Fibroblast of skin of scalp (primary cell): ENCODE data around the gene NCS1.
"Not testable (repeated sequence)": the region's sequence is repeated elsewhere in the genome, so short reads cannot be mapped to it uniquely, and the experiment has no call there.

Experiments
- DNase-seq: peaks from one replicate; pipeline ENCODE4 v3.0.0-alpha.2; 2013

The NCS1 gene

DNA sequence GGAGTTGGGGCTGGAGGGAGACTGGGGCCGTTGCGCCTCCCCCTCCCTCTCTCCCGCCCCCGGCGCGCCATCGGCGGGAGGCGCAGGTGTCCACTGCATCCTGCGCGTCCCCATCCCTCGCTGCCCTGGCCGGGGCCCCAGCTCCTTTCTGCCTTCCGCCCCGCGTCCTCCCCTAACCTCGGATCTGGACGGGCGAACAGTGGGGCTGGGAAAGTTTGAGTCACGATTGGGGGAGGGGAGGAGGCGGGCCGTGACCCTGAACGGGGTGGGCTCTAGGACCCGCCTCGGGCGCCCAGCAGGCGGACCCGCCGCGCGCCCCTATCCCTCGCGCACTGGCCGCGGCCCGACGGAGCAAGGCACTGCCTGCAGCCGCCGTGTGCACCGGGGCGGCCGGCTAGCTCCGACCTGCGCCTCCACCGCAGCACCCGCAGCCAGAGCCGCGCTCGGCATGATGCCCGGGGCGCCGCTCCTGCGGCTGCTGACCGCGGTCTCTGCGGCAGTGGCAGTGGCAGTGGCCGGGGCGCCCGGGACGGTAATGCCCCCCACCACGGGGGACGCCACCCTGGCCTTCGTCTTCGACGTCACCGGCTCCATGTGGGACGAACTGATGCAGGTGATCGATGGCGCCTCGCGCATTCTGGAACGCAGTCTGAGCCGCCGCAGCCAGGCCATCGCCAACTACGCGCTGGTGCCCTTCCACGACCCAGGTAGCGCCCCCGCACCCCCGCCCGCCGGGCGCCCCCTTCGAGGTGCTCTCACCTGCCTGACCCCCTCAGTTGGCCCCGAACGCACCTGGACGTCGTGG lies 93.4 kb downstream of the NCS1 start, which contains the start of gene HMCN2:
Gene HMCN2 (plus strand): TSS at position 330 of the 805 bp plus-strand sequence. CDS start 119 bp downstream, at position 449.
- no peak for DNase-seq

DNA sequence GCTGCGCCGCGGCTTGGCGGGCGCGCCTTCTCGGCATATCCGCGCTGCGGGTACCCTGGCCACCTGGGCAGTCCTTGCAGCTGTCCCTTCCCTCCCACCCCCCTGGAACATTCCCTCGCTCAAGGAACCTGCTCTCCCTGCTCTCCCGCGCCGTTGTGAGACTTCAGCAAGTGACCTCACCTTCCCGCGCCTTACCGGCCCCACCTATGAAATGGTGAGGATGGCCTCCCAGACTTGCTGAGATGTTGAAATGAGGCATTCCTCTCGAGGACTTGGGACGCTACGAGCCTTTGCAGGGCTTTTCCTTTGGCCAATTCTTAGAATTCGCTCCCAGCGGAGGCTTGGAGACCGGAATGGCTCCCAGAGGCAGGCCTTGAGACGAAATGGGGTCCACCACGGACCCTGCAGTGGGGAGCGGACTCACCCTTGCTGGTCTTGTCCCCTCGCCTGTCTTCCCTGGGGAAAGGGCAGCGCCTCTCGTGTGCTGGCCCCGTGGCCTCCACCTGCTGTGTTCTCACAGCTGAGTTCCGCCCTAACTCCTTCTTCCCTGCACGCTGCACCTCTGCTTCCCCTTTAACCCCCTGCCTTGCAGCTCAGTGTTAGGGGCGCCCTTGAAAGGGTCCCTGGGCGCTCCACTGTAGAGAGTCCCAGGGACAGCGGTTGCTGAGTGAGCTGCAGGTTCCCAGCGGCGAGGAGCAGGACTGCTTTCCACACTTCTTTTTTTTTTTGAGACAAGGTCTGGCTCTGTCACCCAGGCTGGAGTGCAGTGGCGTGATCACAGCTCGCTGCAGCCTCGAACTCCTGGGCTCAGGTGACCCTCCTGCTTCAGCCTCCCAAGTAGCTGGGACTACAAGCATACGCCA lies 94.3 kb downstream of the NCS1 start:
- no peak for DNase-seq

DNA sequence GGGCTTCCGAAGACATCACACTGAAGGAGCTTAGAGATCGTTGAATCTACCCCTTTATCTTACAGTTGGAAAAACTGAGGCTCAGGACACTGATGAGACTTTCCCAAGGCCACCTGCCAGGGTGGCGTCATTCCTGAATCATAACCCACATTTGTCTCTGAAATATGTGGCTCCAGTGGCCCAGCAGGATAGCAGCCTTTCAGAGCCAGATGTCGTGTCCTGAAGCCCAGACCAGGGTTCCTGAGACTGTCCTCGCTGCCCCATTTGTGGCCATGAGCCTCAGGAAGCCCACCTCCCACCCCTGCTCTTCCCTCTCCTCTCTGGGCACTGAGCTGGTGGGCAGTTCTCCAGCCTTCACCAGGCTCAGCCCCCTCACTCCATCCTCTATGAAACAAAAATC lies 95.7 kb downstream of the NCS1 start:
- no peak for DNase-seq

DNA sequence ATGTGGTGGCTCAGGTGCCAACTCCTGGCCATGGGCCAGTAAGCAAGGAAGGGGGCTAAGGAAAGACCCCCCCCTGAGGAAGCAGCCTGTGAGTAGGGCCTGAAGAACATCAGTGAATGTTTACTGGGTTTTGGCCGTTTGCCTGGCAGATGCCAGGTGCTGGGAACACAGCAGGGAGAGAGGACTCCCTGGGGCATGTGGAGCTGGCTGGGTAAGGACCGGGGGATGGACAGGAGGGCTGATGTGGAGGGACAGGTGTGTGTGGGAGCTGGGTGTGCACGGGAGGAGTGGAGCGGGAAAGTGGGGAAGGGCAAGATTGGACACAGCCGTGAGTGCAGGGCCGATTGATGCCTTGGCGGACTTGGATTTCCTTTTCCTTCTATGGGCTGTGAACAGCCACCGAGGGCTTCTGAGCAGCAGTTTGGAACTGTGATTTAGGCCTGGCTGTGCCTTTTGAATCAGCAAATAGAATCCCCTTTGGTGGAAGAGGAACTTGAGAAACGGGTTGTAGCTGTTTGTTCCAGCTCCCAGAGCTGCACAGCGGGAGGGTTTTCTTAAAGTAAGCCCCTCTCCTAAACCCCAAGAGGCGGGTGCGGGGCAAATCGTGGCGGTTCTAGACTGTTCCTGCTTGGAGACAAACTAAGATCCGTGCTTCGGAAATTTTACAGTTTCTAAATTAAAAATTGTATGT lies 96.5 kb downstream of the NCS1 start:
- DNase-seq = no peak

DNA sequence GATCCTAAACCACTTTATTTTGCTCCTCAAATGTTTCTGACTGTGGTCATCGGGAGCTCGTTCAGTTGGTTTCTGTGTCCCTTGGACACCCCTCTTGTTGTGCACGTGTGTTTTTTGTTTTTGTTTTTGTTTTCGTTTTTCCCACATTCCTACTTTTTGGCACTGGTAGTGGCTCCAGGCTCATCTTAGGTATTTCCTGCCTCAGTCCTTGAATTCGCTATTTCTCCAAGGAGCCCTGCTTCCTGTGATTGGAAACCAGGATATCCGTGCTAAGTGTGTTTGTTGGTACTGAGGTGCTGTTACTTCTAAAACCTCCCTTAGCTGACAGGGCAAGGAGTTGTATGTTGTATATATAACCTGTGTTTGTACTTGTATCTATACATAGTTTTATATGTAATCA lies 99.3 kb downstream of the NCS1 start:
- DNase-seq = no peak

DNA sequence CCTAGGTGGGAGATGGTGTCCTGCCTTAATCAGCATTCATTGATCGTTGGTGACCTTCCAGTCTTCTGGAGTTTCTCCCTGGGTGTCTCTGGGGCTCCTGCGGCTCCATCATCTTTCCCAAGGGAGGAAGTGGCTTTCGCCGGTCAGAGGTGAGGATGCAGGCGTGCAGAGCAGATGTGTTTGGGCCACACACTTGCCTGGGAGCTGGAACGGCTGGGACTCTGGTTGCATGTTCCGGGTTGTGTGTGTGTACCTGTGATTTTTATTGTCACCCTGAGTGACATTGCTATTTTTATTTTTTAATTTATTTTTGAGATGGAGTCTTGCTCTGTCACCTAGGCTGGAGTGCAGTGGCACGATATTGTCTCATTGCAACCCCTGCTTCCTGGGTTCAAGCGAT lies 103.0 kb downstream of the NCS1 start:
- no peak for DNase-seq

DNA sequence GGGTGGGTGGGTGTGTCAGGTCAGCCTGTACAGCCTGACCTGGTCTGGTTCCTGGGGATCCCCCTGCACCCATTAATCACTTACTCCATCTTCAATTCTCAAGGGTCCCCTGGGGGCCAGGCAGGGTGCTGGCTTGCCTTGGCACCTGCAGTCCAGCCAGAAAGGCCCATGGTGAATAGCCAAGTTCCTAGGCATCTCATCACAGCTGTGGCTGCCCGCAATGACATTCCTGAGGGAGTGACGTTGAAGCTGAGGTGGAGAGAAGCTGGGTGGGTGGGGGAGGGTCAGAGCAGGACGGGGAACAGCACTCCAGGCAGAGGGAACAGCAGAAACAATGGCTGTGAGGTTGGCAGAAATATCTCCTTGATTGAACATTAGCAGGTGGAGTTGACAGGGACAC lies 103.9 kb downstream of the NCS1 start:
- peak; percentile 77 for DNase-seq

DNA sequence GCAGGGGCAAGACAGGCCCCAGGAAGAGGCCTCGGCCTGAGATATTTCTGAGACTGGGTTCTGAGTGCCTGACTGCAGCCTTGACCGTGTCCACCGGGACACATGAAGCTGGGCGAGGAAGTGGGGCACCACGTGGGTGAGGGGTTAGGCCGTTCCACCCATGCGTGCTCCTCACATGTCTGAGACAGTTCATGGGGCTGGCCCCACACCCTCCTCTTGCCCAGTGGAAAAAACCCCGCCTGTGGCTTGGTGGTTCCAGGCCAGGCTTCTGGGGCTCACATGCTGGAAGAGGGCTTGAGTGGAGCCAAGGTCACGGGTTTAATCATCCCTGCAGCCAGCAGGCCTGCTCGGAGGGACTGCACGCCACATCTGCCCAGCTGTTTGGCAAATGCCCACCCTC lies 104.8 kb downstream of the NCS1 start:
- no peak for DNase-seq

DNA sequence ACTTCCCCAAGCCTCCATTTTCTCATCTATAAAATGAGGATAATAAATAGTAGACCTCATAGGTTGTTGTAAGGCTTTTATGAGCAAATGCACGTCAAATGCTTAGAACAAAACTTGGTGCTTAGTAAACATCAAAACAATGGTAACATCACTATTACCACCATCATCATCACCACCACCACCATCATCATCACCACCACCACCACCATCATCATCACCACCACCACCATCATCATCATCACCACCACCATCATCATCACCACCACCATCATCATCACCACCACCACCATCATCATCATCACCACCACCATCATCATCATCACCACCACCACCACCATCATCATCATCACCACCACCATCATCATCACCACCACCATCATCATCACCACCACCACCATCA lies 105.3 kb downstream of the NCS1 start:
- not testable (repeated sequence) for DNase-seq

DNA sequence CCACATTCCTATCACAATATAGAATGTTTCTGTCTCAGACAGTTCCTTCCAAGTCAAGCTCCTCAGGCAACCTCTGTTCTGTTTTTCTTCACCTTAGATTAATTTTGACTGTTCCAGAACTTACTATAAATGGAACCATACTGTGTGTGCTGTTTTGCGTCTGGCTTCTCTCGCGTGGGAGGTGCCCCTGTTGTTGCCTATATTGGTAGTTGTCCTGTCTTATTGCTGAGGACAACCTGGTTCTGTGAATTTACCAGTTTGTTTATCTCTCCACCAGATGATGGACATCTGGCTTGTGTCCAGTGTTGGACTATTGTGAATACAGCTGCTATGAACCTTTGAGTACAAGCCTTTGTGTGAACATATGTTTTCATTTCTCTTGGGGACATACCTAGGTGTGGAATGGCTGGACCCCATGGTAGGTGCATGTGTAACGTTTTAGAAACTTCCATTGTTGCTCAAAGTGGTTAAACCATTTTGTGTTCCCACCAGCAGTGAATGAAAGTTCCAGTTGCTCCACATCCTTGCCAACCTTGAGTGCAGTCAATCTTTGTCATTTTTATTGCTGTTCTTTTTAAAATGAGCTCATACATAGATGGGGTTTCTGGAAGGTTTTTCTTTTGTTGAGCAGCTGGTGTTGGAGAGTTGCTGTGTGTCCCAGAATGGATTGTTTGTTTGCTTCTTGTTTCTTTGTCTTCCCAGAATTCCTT lies 111.5 kb downstream of the NCS1 start:
- no peak for DNase-seq

DNA sequence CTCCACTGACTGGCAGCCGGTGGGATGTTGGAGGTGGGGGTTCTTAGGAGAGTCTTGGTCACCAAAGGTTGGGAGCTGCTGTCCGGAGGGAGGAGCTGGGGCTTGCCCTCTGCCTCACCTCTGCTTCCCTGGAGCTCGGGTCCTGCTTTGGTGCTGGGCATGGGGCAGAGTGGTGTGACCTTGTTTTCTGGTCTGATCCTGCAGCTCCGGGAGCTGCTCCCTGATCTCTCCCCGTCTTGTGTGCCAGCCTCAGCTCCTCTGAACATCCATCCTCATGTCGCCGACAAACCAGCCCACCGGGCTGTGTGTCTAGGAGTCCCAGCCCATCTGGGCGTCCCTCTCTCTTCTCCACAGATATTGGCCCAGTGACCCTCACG lies 112.0 kb downstream of the NCS1 start:
- DNase-seq = no peak

DNA sequence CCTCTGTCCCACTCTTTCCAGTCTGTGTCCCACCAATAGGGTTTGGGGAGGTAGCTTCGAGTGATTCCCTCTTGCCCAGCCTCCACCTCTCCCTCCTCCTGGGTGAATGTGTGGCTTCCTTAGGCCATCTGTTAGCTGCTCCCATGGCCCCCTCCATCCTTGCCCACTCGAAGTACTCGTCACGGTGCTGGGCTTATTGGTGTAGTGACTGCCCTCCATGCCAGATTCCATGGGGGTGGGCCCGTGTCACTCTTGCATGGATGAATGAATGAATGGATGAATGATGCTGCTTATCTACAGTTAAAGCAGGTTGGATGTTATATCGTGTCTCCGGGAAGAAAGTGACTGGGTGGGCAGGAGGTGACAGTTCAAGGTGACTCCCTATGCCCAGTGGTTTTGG lies 112.5 kb downstream of the NCS1 start:
- DNase-seq = no peak

DNA sequence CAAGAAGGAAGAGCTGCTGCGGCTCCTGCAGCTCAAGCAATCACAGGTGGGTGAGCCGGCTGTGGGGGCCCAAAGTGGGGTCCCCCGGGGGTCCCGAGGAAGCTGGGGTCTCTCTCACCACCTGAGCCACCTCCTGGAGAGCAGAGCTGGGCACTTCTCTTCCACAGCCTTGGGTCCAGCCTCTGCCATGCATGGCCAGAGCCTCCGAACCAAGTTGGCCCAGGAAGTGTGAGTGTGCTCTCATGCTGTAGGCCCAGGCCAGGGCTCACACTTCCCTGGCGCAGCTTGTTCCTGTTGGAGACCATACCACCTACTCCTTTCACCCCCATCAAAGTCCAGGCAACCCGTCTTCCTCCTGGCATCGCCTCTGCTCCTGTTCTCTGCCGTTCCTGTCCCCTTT lies 113.1 kb downstream of the NCS1 start:
- DNase-seq = no peak

DNA sequence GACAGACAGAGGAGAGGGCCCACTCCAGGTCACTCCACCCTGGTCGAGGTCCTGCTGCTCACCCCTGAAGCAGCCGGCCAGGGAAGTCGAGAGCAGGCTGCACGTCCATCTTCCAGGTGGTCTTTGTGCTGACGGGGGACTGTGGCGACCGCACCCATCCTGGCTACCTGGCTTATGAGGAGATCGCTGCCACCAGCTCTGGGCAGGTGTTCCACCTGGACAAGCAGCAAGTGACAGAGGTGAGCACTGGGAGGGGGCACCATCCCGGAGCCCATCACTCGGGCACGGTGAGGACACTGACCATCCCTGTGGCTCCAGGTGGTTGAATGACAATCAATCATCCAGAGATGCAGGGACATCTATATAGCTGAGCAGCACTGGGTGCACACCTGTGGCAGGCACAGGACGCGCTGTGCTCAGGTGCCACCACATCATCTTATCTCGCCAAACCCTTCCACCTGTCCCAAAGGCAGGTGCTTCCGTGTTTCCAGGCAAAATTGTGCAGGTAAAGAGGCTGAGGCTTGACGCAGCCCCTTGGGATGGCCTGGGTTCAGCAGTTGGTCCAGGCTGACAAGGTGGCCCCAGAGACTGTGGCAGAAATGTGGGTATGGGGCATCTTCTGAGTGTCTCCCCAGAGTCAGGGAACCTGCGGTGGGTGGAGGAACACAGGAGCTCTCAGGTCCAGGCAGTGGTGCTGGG lies 114.0 kb downstream of the NCS1 start:
- DNase-seq = no peak
